Measurements from ENCODE around the gene CCM2L. TPM values are rescaled to one million over a fixed set of nuclear protein-coding genes. Genes with fewer than 3 reads are reported as not detected.

Gene CCM2L
- polyA plus RNA-seq, 1 donor (not counting 4 experiments of a cell fraction or from before 2014, with no cell fraction given) = not detected

DNA sequence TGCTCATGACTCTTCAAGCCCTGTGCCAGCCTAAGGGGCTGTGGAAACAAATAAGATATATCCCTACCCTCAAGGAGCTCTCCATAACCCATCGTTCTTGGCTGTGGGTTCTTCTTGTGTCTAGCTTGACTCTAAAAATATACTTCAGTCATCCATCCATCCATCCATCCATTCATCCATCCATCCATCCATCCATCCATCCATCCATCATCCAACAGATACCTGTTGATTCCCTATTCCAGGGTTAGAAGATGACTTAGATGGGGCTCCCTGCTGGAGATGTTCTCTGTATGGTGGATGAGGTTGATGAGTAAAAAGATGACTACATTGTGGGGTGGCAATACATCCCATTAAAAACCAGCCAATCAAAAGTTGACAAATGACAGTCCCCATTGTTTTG is 65.3 kb downstream of the CCM2L start:
- H3K9ac ChIP-seq (ENCODE audit: control insufficient read depth, extremely low read depth, insufficient read depth, low read length) = no peak overlapping the region
- DNase-seq (ENCODE audit: low read depth, low spot score) = no peak
- no peak overlapping the region for H2AFZ ChIP-seq (ENCODE audit: control insufficient read depth, low read length)
- H3K4me3 ChIP-seq (ENCODE audit: control insufficient read depth in 2 of 3, extremely low read depth in 1 of 3, insufficient read depth in 2 of 3, low read depth in 1 of 3, low read length in 3 of 3) = no peak overlapping the region
- H3K9me1 ChIP-seq (ENCODE audit: control insufficient read depth, extremely low read depth, insufficient read depth, low read length) = no peaks in the 10 kb centered on the region
- H3K79me2 ChIP-seq (ENCODE audit: control insufficient read depth, insufficient read depth, low read length) = no peaks in the 10 kb centered on the region
- dilution Hi-C loops (cut with MboI; ENCODE audit: extremely low pct_ligation_motif_present, low sequenced_read_pairs) = no loop called here
- no peak overlapping the region for H3K27ac ChIP-seq (ENCODE audit: control insufficient read depth, insufficient read depth, low read length)
- no peak for FAIRE-seq
- peaks cover 6% of the 10 kb centered on the region for H3K27me3 ChIP-seq (ENCODE audit: control insufficient read depth, extremely low read depth, insufficient read depth, low read length)
- no peaks in the 10 kb centered on the region for H4K20me1 ChIP-seq (ENCODE audit: control insufficient read depth, extremely low read depth, insufficient read depth, low read length)
- no peaks in the 10 kb centered on the region for H3K36me3 ChIP-seq (ENCODE audit: control insufficient read depth in 2 of 2, extremely low read depth in 1 of 2, insufficient read depth in 2 of 2, low read length in 2 of 2)
- H3K9me3 ChIP-seq (ENCODE audit: control insufficient read depth, low read depth, low read length) = no peaks in the 10 kb centered on the region
- TF ChIP-seq CTCF (optimal IDR thresholded peaks at IDR 0.05 in 1 of 3, IDR thresholded peaks at IDR 0.05 in 1 of 3, conservative IDR thresholded peaks at IDR 0.05 in 1 of 3; ENCODE audit: extremely low read depth in 1 of 3, insufficient read depth in 2 of 3, low read length in 3 of 3) = no peak
- no peak overlapping the region for H3K4me2 ChIP-seq (ENCODE audit: control insufficient read depth, extremely low read depth, insufficient read depth, low read depth, low read length)
- H3K4me1 ChIP-seq (ENCODE audit: control insufficient read depth, extremely low read depth, insufficient read depth, low read length) = no peaks in the 10 kb centered on the region

GRCh38 chr20:32077190-32077589 is 67.0 kb downstream of the CCM2L start:
- Histone ChIP-seq H3K9ac (ENCODE audit: control insufficient read depth, extremely low read depth, insufficient read depth, low read length) (no peak overlapping the region), H3K4me3 (ENCODE audit: control insufficient read depth in 2 of 3, extremely low read depth in 1 of 3, insufficient read depth in 2 of 3, low read depth in 1 of 3, low read length in 3 of 3) (no peak overlapping the region), H2AFZ (ENCODE audit: control insufficient read depth, low read length) (no peak overlapping the region), H3K79me2 (ENCODE audit: control insufficient read depth, insufficient read depth, low read length) (no peaks in the 10 kb centered on the region), H3K9me3 (ENCODE audit: control insufficient read depth, low read depth, low read length) (no peaks in the 10 kb centered on the region), H3K27me3 (ENCODE audit: control insufficient read depth, extremely low read depth, insufficient read depth, low read length) (peaks cover 6% of the 10 kb centered on the region), H3K4me1 (ENCODE audit: control insufficient read depth, extremely low read depth, insufficient read depth, low read length) (no peaks in the 10 kb centered on the region), H3K27ac (ENCODE audit: control insufficient read depth, insufficient read depth, low read length) (no peak overlapping the region), H3K4me2 (ENCODE audit: control insufficient read depth, extremely low read depth, insufficient read depth, low read depth, low read length) (no peak overlapping the region), H3K36me3 (ENCODE audit: control insufficient read depth in 2 of 2, extremely low read depth in 1 of 2, insufficient read depth in 2 of 2, low read length in 2 of 2) (no peaks in the 10 kb centered on the region), H3K9me1 (ENCODE audit: control insufficient read depth, extremely low read depth, insufficient read depth, low read length) (no peaks in the 10 kb centered on the region), H4K20me1 (ENCODE audit: control insufficient read depth, extremely low read depth, insufficient read depth, low read length) (no peaks in the 10 kb centered on the region)
- FAIRE-seq = no peak
- no peak for DNase-seq (ENCODE audit: low read depth, low spot score)
- TF ChIP-seq EZH2 (IDR thresholded peaks at IDR 0.05; ENCODE audit: low read length) (no peak), CTCF (optimal IDR thresholded peaks at IDR 0.05 in 1 of 3, IDR thresholded peaks at IDR 0.05 in 1 of 3, conservative IDR thresholded peaks at IDR 0.05 in 1 of 3; ENCODE audit: extremely low read depth in 1 of 3, insufficient read depth in 2 of 3, low read length in 3 of 3) (no peak)
- dilution Hi-C loops (cut with MboI; ENCODE audit: extremely low pct_ligation_motif_present, low sequenced_read_pairs) = no loop called here
